ENCODE measurements around the gene ZNF438. TPM values are rescaled to one million over a fixed set of nuclear protein-coding genes. Genes with fewer than 3 reads are reported as not detected.

Gene ZNF438
- total and polyA plus RNA-seq, 2 of the 13 experiments (the other 11 are each of a cell fraction or from before 2014, with no cell fraction given) = 0.75 to 0.83 TPM

GRCh38 chr10:31031205-31031557, 484 bp downstream of the ZNF438 start:
- ATAC-seq (no peak), DNase-seq (ENCODE audit: low spot score) (no peak), FAIRE-seq (no peak)
- Histone ChIP-seq H2AFZ (ENCODE audit: low read length) (peak overlapping the region; percentile 17), H3K36me3 (replicated peaks in 1 of 2; ENCODE audit: control insufficient read depth in 1 of 2, insufficient read depth in 2 of 2, low read length in 2 of 2) (no peaks in the 10 kb centered on the region), H3K4me1 (ENCODE audit: insufficient read depth, low read length) (peaks cover 24% of the 10 kb centered on the region), H4K20me1 (ENCODE audit: insufficient read depth, low read length) (no peaks in the 10 kb centered on the region), H3K4me2 (ENCODE audit: low read depth, low read length) (peak overlapping the region; percentile 78), H3K9me3 (ENCODE audit: low read length) (no peaks in the 10 kb centered on the region), H3K27ac (ENCODE audit: extremely low read length, insufficient read depth, low read length) (peak overlapping the region; percentile 78), H3K27me3 (ENCODE audit: control insufficient read depth in 1 of 2, insufficient read depth in 2 of 2, low read length in 2 of 2) (peaks cover 0 to 5% of the 10 kb centered on the region in 2 experiments; a peak in 1 of 5 replicates), H3K79me2 (ENCODE audit: insufficient read depth, low read length) (no peaks in the 10 kb centered on the region), H3K9ac (ENCODE audit: insufficient read depth, low read depth, low read length) (peak overlapping the region; percentile 74), H3K4me3 (replicated peaks in 1 of 3; ENCODE audit: insufficient read depth in 1 of 3, low read depth in 2 of 3, low read length in 3 of 3) (peak overlapping the region; percentile 74 to 82 (median 79))
- intact Hi-C loops (cut with micrococcal nuclease; ENCODE audit: unreplicated experiment) = loop anchor here (1.0 kb wide), 1 partner anchor 12 kb away; no protein-coding TSS in a partner anchor
- 31% methylated on average over 4 of the region's 5 CpGs for WGBS (ENCODE audit: low lambda C conversion rate)
- ChIA-PET CTCF (ENCODE audit: low intra/inter-chr PET ratio, low total read pairs) (interaction anchor here (1.9 kb wide), 1 partner anchor 460 kb away, joined by 9 read pairs; no protein-coding TSS in a partner anchor), POLR2A (interaction anchor here (0.9 to 1.5 kb wide), 3 partner anchors 11 to 426 kb away, joined by 3 to 5 read pairs (median 3); no protein-coding TSS in a partner anchor)
- no peak for TF ChIP-seq NCOA2 (CRISPR knock-in tag; IDR thresholded peaks at IDR 0.05)
- no peak for TF ChIP-seq ZSCAN21 (CRISPR knock-in tag; IDR thresholded peaks at IDR 0.05; ENCODE audit: borderline replicate concordance)
- TF ChIP-seq ZBTB2 (CRISPR knock-in tag; IDR thresholded peaks at IDR 0.05; ENCODE audit: low read depth) = 0 out of 2 replicates have a peak, but pooled peaks have one; percentile 10
- TF ChIP-seq ATF6 (CRISPR knock-in tag; conservative IDR thresholded peaks at IDR 0.05) = no peak
- no peak for TF ChIP-seq FOXP1 (IDR thresholded peaks at IDR 0.05)
- no peak for TF ChIP-seq FOXP1 (CRISPR knock-in tag; IDR thresholded peaks at IDR 0.05)
- TF ChIP-seq LCORL (IDR thresholded peaks at IDR 0.05) = no peak
- peak; percentile 8; the same call in 1 of the 2 replicates for TF ChIP-seq LCORL (CRISPR knock-in tag; IDR thresholded peaks at IDR 0.05)
- no peak for TF ChIP-seq USF2 (IDR thresholded peaks at IDR 0.05; ENCODE audit: low read depth, low read length)
- TF ChIP-seq USF2 (CRISPR knock-in tag; IDR thresholded peaks at IDR 0.05; ENCODE audit: borderline replicate concordance) = no peak
- no peak for TF ChIP-seq MED1 (CRISPR knock-in tag; IDR thresholded peaks at IDR 0.05)
- no peak for TF ChIP-seq BRD4 (CRISPR knock-in tag; IDR thresholded peaks at IDR 0.05)
- BruUV-seq (replicated peaks) = no TSS peak
- in situ Hi-C loops (cut with HindIII; ENCODE audit: extremely low pct_ligation_motif_present, low pct_unique_long_range_greater_than_20kb) = no loop called here

All from HepG2 (cell line).